OCI-LY1 (cell line): ENCODE data around the gene COL6A2.

Experiments used
- CTCF ChIP-seq: fragments of 200-600 bp; sonication (generic), shearing (Covaris generic); IDR thresholded peaks from 2 replicates; pipeline ENCODE4 v1.5.1; 2017; ENCODE audit warnings: mild to moderate bottlenecking, antibody characterized with exemption, low read length, moderate library complexity, mixed read lengths
- EZH2 ChIP-seq: fragments of 200-600 bp; sonication (generic), shearing (Covaris generic); IDR thresholded peaks from 2 replicates; pipeline ENCODE4 v1.8.0; 2017; ENCODE audit warnings: borderline replicate concordance, mixed run types, mild to moderate bottlenecking, antibody characterized with exemption, low read length, moderate library complexity, mixed read lengths

GRCh38 chr21:46150491-46151121, 52.7 kb downstream of the COL6A2 start:
- TF ChIP-seq CTCF: no peak
- no peak for TF ChIP-seq EZH2
